GM12878 (cell line): ENCODE results near the gene COPS6. TPM values are rescaled to one million over a fixed set of nuclear protein-coding genes. Genes with fewer than 3 reads are reported as not detected.

Experiments
- CHD4 ChIP-seq: fragments of 200-600 bp; sonication (generic); IDR thresholded peaks from 2 replicates; pipeline ENCODE4 v1.6.1; 2016; ENCODE audit warnings: mild to moderate bottlenecking
- EZH2 ChIP-seq: IDR thresholded peaks from 2 replicates; pipeline ENCODE4 v1.6.1; 2012; ENCODE audit warnings: low read depth, mild to moderate bottlenecking, control low read depth, inconsistent platforms, low read length, borderline replicate concordance; ENCODE audit not compliant: control insufficient read depth
- HDAC6 ChIP-seq: fragments of 200-600 bp; sonication (generic); IDR thresholded peaks from one replicate; pipeline ENCODE4 v1.8.0; 2017; ENCODE audit warnings: antibody characterized with exemption; ENCODE audit not compliant: unreplicated experiment
- MXI1 ChIP-seq: fragments of 150-350 bp; IDR thresholded peaks from 2 replicates; pipeline ENCODE4 v1.6.1; 2011; ENCODE audit warnings: low read depth, mild to moderate bottlenecking, inconsistent platforms, low read length, improper control_type of control experiment
- NBN ChIP-seq: fragments of 450-650 bp; IDR thresholded peaks from 2 replicates; pipeline ENCODE4 v1.6.1; 2016
- NR2C1 ChIP-seq: fragments of 450-650 bp; IDR thresholded peaks from 2 replicates; pipeline ENCODE4 v1.6.1; 2017; ENCODE audit warnings: antibody characterized with exemption, mild to moderate bottlenecking, moderate library complexity
- POLR2A ChIP-seq: IDR thresholded peaks from 2 replicates; pipeline ENCODE4 v1.6.1; 2011; ENCODE audit warnings: low read depth, mild to moderate bottlenecking, low read length
- POLR2AphosphoS5 ChIP-seq: IDR thresholded peaks from 2 replicates; pipeline ENCODE4 v1.6.1; 2011; ENCODE audit warnings: mild to moderate bottlenecking, low read length, inconsistent platforms
- RELA ChIP-seq: fragments of 450-650 bp; IDR thresholded peaks from 2 replicates; pipeline ENCODE4 v1.8.0; 2014; ENCODE audit warnings: borderline replicate concordance; ENCODE audit not compliant: partially characterized antibody
- SIX5 ChIP-seq: IDR thresholded peaks from 2 replicates; pipeline ENCODE4 v1.6.1; 2011; ENCODE audit warnings: mild to moderate bottlenecking, low read depth, low read length, moderate library complexity; ENCODE audit not compliant: severe bottlenecking
- SMARCA5 ChIP-seq: fragments of 450-650 bp; IDR thresholded peaks from 2 replicates; pipeline ENCODE4 v1.6.1; 2017; ENCODE audit warnings: mild to moderate bottlenecking
- SMC3 ChIP-seq: IDR thresholded peaks from 2 replicates; pipeline ENCODE4 v1.6.1; 2011; ENCODE audit warnings: low read length, improper control_type of control experiment, borderline replicate concordance
- TAF1 ChIP-seq: IDR thresholded peaks from 2 replicates; pipeline ENCODE4 v1.6.1; 2011; ENCODE audit warnings: mild to moderate bottlenecking, low read depth, low read length, borderline replicate concordance
- ZNF622 ChIP-seq: fragments of 450-650 bp; IDR thresholded peaks from 2 replicates; pipeline ENCODE4 v1.6.1; 2017; ENCODE audit warnings: mild to moderate bottlenecking, inconsistent platforms
- polyA plus RNA-seq, 11 experiments: library from polyadenylated mRNA; depleted of rRNA in 4 of 11; unstranded in 6 of 11; stranded (reverse) in 5 of 11; fragments of >200 nt; fragmentation: Nextera tagmentation in 4 of 11; fragmentation: Illumina TruSeq in 1 of 11; extraction: Ambion mirVana in 4 of 11; extraction: Trizol in 1 of 11; gene quantifications; 1 replicate in 1 of 11; 2 replicates in 10 of 11; pipeline versions ENCODE4 v1.2.1 to v1.2.3, GENCODE V29; 2011 to 2016; ENCODE audit warnings: inconsistent platforms in 2 of 11, missing spikeins in 2 of 11, low read depth in 1 of 11
- total RNA-seq, 4 experiments: library from RNA; depleted of rRNA in 3 of 4; stranded (reverse); fragments of >200 nt in 3 of 4; fragmentation: Illumina TruSeq in 1 of 4; extraction: Trizol in 1 of 4; gene quantifications; 2 replicates each; pipeline versions ENCODE4 v1.2.1 to v1.2.3, GENCODE V29; 2013 to 2021
- TF ChIP-seq, protein P1 (sequence below): fragments of 450-650 bp; IDR thresholded peaks from 2 replicates; pipeline ENCODE4 v1.6.1; 2017; ENCODE audit warnings: low read depth, mild to moderate bottlenecking, moderate library complexity
- TF ChIP-seq, protein P2 (sequence below): fragments of 450-650 bp; IDR thresholded peaks from 2 replicates; pipeline ENCODE4 v1.6.1; 2018; ENCODE audit warnings: borderline replicate concordance, mild to moderate bottlenecking; ENCODE audit not compliant: partially characterized antibody
- TF ChIP-seq, protein P3 (sequence below): fragments of 450-650 bp; IDR thresholded peaks from 2 replicates; pipeline ENCODE4 v1.6.1; 2016; ENCODE audit warnings: mild to moderate bottlenecking, moderate library complexity, borderline replicate concordance
- TF ChIP-seq, protein P4 (sequence below): IDR thresholded peaks from 2 replicates; pipeline ENCODE4 v1.6.1; 2012; ENCODE audit warnings: mild to moderate bottlenecking, low read depth, low read length

COPS6 gene
- total and polyA plus RNA-seq, 10 of the 15 experiments (the other 5 are each of a cell fraction or from before 2014, with no cell fraction given), result 28.5 to 182 (median 81.5) TPM

DNA sequence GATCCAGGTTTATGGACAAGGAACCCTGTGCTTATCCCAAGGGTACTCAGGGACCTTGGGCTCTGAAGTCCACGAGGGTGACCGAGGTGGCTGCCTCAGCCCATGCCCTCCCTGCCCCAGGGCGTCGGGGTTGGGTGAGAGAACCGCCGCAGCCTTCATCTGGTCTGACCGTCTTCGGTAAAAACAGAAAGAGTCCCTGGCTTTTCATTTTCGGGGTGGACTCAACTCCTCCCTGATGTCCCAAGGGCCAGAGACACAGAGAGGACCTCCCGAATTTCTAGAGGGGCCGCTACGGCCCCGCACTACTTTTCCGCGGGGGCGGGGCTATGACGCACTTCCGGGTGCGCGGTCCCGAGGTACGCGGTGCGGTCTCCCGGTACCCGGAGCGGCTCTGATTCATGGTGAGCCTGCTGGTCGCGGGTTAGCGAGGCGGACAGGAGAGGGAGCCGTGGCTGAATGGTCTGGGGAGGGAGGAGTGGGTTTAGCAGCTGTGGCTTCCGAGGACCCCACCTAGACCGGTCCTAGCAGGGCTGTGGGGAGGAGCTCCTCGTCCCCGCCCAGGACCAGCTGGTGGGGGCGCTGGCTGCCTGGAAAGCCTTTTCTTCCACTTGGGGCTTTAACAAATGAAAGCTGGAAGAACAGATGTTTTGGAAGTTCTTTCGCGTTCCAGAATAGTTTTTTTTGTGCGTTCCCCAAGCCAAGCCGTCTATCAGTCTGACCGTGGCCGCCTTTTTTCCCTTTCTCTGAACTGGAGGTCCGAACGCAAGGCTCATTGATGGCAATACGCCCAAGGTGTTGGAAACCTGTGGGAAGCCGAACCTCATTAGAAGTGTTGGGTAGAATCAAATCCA, 39.1 kb upstream of the COPS6 start, which contains the start of gene ZSCAN21 (continued):
- TF ChIP-seq, protein P1, sequence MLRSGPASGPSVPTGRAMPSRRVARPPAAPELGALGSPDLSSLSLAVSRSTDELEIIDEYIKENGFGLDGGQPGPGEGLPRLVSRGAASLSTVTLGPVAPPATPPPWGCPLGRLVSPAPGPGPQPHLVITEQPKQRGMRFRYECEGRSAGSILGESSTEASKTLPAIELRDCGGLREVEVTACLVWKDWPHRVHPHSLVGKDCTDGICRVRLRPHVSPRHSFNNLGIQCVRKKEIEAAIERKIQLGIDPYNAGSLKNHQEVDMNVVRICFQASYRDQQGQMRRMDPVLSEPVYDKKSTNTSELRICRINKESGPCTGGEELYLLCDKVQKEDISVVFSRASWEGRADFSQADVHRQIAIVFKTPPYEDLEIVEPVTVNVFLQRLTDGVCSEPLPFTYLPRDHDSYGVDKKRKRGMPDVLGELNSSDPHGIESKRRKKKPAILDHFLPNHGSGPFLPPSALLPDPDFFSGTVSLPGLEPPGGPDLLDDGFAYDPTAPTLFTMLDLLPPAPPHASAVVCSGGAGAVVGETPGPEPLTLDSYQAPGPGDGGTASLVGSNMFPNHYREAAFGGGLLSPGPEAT, result peak; percentile 82
- TF ChIP-seq ZNF622 (no peak), MXI1 (peak; percentile 76), HDAC6 (no peak), SMARCA5 (no peak), POLR2AphosphoS5 (peak; percentile 91), CHD4 (no peak), SMC3 (peak; percentile 1; the same call in 1 of the 2 replicates), EZH2 (no peak), RELA (peak; percentile 55), TAF1 (peak; percentile 66; the same call in 1 of the 2 replicates), NBN (peak; percentile 86; the same call in 1 of the 2 replicates), NR2C1 (peak; percentile 69), SIX5 (peak; percentile 36), POLR2A (peak; percentile 95)
- TF ChIP-seq, protein P2, sequence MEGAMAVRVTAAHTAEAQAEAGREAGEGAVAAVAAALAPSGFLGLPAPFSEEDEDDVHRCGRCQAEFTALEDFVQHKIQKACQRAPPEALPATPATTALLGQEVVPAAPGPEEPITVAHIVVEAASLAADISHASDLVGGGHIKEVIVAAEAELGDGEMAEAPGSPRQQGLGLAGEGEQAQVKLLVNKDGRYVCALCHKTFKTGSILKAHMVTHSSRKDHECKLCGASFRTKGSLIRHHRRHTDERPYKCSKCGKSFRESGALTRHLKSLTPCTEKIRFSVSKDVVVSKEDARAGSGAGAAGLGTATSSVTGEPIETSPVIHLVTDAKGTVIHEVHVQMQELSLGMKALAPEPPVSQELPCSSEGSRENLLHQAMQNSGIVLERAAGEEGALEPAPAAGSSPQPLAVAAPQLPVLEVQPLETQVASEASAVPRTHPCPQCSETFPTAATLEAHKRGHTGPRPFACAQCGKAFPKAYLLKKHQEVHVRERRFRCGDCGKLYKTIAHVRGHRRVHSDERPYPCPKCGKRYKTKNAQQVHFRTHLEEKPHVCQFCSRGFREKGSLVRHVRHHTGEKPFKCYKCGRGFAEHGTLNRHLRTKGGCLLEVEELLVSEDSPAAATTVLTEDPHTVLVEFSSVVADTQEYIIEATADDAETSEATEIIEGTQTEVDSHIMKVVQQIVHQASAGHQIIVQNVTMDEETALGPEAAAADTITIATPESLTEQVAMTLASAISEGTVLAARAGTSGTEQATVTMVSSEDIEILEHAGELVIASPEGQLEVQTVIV, result peak; percentile 58
- TF ChIP-seq, protein P3, sequence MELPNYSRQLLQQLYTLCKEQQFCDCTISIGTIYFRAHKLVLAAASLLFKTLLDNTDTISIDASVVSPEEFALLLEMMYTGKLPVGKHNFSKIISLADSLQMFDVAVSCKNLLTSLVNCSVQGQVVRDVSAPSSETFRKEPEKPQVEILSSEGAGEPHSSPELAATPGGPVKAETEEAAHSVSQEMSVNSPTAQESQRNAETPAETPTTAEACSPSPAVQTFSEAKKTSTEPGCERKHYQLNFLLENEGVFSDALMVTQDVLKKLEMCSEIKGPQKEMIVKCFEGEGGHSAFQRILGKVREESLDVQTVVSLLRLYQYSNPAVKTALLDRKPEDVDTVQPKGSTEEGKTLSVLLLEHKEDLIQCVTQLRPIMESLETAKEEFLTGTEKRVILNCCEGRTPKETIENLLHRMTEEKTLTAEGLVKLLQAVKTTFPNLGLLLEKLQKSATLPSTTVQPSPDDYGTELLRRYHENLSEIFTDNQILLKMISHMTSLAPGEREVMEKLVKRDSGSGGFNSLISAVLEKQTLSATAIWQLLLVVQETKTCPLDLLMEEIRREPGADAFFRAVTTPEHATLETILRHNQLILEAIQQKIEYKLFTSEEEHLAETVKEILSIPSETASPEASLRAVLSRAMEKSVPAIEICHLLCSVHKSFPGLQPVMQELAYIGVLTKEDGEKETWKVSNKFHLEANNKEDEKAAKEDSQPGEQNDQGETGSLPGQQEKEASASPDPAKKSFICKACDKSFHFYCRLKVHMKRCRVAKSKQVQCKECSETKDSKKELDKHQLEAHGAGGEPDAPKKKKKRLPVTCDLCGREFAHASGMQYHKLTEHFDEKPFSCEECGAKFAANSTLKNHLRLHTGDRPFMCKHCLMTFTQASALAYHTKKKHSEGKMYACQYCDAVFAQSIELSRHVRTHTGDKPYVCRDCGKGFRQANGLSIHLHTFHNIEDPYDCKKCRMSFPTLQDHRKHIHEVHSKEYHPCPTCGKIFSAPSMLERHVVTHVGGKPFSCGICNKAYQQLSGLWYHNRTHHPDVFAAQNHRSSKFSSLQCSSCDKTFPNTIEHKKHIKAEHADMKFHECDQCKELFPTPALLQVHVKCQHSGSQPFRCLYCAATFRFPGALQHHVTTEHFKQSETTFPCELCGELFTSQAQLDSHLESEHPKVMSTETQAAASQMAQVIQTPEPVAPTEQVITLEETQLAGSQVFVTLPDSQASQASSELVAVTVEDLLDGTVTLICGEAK, result peak; percentile 91
- TF ChIP-seq, protein P4, sequence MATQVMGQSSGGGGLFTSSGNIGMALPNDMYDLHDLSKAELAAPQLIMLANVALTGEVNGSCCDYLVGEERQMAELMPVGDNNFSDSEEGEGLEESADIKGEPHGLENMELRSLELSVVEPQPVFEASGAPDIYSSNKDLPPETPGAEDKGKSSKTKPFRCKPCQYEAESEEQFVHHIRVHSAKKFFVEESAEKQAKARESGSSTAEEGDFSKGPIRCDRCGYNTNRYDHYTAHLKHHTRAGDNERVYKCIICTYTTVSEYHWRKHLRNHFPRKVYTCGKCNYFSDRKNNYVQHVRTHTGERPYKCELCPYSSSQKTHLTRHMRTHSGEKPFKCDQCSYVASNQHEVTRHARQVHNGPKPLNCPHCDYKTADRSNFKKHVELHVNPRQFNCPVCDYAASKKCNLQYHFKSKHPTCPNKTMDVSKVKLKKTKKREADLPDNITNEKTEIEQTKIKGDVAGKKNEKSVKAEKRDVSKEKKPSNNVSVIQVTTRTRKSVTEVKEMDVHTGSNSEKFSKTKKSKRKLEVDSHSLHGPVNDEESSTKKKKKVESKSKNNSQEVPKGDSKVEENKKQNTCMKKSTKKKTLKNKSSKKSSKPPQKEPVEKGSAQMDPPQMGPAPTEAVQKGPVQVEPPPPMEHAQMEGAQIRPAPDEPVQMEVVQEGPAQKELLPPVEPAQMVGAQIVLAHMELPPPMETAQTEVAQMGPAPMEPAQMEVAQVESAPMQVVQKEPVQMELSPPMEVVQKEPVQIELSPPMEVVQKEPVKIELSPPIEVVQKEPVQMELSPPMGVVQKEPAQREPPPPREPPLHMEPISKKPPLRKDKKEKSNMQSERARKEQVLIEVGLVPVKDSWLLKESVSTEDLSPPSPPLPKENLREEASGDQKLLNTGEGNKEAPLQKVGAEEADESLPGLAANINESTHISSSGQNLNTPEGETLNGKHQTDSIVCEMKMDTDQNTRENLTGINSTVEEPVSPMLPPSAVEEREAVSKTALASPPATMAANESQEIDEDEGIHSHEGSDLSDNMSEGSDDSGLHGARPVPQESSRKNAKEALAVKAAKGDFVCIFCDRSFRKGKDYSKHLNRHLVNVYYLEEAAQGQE, result 0 out of 2 replicates have a peak, but pooled peaks have one; percentile 9
